Osteocyte (in vitro differentiated cells): ENCODE data around the gene CARTPT. TPM values are rescaled to one million over a fixed set of nuclear protein-coding genes. Genes with fewer than 3 reads are reported as not detected.

Source experiments
- DNase-seq: peaks from one replicate; pipeline ENCODE4 v3.0.0; 2021; ENCODE audit warnings: mixed read lengths; ENCODE audit not compliant: unreplicated experiment; ENCODE audit errors: extremely low spot score
- H3K27ac Mint-ChIP-seq: one replicate; pipeline ENCODE4 v1.8.0; 2021; ENCODE audit warnings: mild to moderate bottlenecking, mixed read lengths; ENCODE audit not compliant: unreplicated experiment
- H3K27me3 Mint-ChIP-seq: one replicate; pipeline ENCODE4 v1.8.0; 2021; ENCODE audit warnings: mixed read lengths; ENCODE audit not compliant: unreplicated experiment
- H3K36me3 Mint-ChIP-seq: one replicate; pipeline ENCODE4 v1.8.0; 2021; ENCODE audit warnings: mixed read lengths; ENCODE audit not compliant: unreplicated experiment
- H3K4me1 Mint-ChIP-seq: one replicate; pipeline ENCODE4 v1.8.0; 2021; ENCODE audit warnings: mixed read lengths; ENCODE audit not compliant: unreplicated experiment
- H3K4me3 Mint-ChIP-seq: one replicate; pipeline ENCODE4 v1.8.0; 2021; ENCODE audit warnings: mild to moderate bottlenecking, moderate library complexity, mixed read lengths; ENCODE audit not compliant: unreplicated experiment
- H3K9me3 Mint-ChIP-seq: one replicate; pipeline ENCODE4 v1.8.0; 2021; ENCODE audit warnings: mixed read lengths; ENCODE audit not compliant: unreplicated experiment
- total RNA-seq: library from RNA; stranded (reverse); gene quantifications from 2 replicates; pipeline ENCODE4 v1.2.1, GENCODE V29; 2021
- TF ChIP-seq, protein P1 (sequence below): fragments of 200-600 bp; sonication (generic); IDR thresholded peaks from 2 replicates; pipeline ENCODE4 v1.5.0; 2021; ENCODE audit warnings: antibody characterized with exemption, mild to moderate bottlenecking, moderate library complexity

Gene CARTPT
- total RNA-seq, 1 donor from 2014 or later, result not detected

- H3K27ac Mint-ChIP-seq, result no peak overlapping the region
- no peak overlapping the region for H3K4me3 Mint-ChIP-seq
- no peak for DNase-seq
- no peaks in the 10 kb centered on the region for H3K9me3 Mint-ChIP-seq
- TF ChIP-seq, protein P1, sequence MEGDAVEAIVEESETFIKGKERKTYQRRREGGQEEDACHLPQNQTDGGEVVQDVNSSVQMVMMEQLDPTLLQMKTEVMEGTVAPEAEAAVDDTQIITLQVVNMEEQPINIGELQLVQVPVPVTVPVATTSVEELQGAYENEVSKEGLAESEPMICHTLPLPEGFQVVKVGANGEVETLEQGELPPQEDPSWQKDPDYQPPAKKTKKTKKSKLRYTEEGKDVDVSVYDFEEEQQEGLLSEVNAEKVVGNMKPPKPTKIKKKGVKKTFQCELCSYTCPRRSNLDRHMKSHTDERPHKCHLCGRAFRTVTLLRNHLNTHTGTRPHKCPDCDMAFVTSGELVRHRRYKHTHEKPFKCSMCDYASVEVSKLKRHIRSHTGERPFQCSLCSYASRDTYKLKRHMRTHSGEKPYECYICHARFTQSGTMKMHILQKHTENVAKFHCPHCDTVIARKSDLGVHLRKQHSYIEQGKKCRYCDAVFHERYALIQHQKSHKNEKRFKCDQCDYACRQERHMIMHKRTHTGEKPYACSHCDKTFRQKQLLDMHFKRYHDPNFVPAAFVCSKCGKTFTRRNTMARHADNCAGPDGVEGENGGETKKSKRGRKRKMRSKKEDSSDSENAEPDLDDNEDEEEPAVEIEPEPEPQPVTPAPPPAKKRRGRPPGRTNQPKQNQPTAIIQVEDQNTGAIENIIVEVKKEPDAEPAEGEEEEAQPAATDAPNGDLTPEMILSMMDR, result no peak
- H3K36me3 Mint-ChIP-seq, result no peaks in the 10 kb centered on the region
- peaks cover 67% of the 10 kb centered on the region for H3K27me3 Mint-ChIP-seq
- H3K4me1 Mint-ChIP-seq, result peaks cover 6% of the 10 kb centered on the region
Measured at GRCh38 chr5:71769287-71769686, 50.2 kb downstream of the CARTPT start.

DNA sequence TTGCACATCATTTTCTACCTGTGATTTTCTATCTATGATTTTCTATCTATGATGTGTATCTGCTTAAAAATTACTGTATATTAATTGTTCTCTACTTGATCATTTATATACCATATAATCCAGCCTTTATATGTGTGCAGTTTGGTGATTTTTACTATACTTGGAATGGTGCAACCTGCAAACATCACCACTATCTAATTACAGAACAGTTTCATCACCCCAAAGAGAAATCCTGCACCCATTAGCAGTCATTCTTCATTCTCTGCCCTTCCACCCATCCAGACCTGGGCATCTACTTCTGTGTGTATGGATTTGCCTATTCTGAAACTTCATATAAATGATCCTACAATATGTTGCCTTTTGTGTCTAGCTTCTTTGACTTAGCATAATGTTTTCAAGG, 51.3 kb downstream of the CARTPT start:
- TF ChIP-seq, protein P1, result no peak
- Mint-ChIP-seq H3K4me1 (peaks cover 6% of the 10 kb centered on the region), H3K9me3 (no peaks in the 10 kb centered on the region), H3K4me3 (no peak overlapping the region), H3K27ac (no peak overlapping the region), H3K27me3 (peaks cover 68% of the 10 kb centered on the region), H3K36me3 (no peaks in the 10 kb centered on the region)
- DNase-seq, result no peak

Other genes starting within 250 kb of the CARTPT start
- gene MCCC2, start 131.9 kb upstream of the CARTPT start, total RNA-seq, result 25.4 and 30.5 TPM in 2 replicates